Type B pancreatic cell (in vitro differentiated cells): ENCODE data around the gene NMNAT1. TPM values are rescaled to one million over a fixed set of nuclear protein-coding genes. Genes with fewer than 3 reads are reported as not detected.
"Not testable (repeated sequence)": the region's sequence is repeated elsewhere in the genome, so short reads cannot be mapped to it uniquely, and the experiment has no call there.

ENCODE experiments used
- DNase-seq: peaks from one replicate; pipeline ENCODE4 v3.0.0; 2021; ENCODE audit warnings: mixed read lengths; ENCODE audit not compliant: unreplicated experiment; ENCODE audit errors: extremely low spot score
- H3K27ac Mint-ChIP-seq: 2 replicates; pipeline ENCODE4 v1.8.0; 2021; ENCODE audit warnings: mild to moderate bottlenecking, mixed read lengths
- H3K27me3 Mint-ChIP-seq: 2 replicates; pipeline ENCODE4 v1.8.0; 2021; ENCODE audit warnings: mixed read lengths
- H3K36me3 Mint-ChIP-seq: 2 replicates; pipeline ENCODE4 v1.8.0; 2021; ENCODE audit warnings: mixed read lengths
- H3K4me1 Mint-ChIP-seq: one replicate; pipeline ENCODE4 v1.8.0; 2021; ENCODE audit warnings: mixed read lengths; ENCODE audit not compliant: unreplicated experiment
- H3K4me3 Mint-ChIP-seq: 2 replicates; pipeline ENCODE4 v1.8.0; 2021; ENCODE audit warnings: mild to moderate bottlenecking, mixed read lengths
- H3K9me3 Mint-ChIP-seq: 2 replicates; pipeline ENCODE4 v1.8.0; 2021; ENCODE audit warnings: mixed read lengths
- total RNA-seq: library from RNA; stranded (reverse); gene quantifications from 2 replicates; pipeline ENCODE4 v1.2.1, GENCODE V29; 2021; ENCODE audit warnings: low replicate concordance
- TF ChIP-seq, protein P1 (sequence below): fragments of 200-600 bp; sonication (generic); conservative IDR thresholded peaks from 2 replicates; pipeline ENCODE4 v1.5.0; 2021; ENCODE audit warnings: antibody characterized with exemption, mild to moderate bottlenecking

NMNAT1 gene
- total RNA-seq, 1 donor from 2014 or later, result 12.7 TPM

DNA sequence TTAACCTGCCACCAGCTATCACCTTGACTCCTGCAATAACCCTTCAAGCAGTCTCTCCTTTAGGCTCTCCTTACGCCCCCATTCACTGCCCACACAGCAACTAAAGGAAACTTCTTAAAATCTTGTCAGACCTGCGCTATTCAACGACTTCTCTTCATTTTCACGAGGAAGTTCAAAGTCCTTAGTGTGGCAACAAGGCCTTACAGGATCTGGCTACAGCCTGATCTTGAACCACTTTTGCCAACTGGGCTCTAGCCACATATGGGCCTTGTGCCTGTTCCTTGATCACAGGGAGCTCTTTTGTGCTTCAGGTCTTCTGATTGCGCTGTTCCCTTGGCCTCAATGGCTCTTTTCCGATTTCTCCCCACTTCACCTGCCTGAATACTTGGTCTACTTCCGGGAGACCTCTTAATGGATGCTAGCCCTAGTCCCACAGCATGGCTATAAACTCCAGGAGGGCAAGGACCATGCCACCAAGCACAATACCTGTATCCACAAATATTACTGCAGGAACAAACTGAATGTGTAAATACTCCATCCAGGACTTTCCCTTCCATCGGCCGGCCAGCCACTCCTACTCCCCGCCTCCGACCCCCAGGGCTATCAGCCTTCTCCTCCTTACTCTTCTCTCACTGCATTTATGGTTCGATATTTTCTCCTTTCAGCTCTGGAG is 30.9 kb upstream of the NMNAT1 start:
- no peaks in the 10 kb centered on the region for H3K9me3 Mint-ChIP-seq
- H3K27me3 Mint-ChIP-seq, result no peaks in the 10 kb centered on the region
- H3K36me3 Mint-ChIP-seq, result peaks cover 9% of the 10 kb centered on the region
- H3K4me3 Mint-ChIP-seq, result peak overlapping the region; percentile 81
- H3K27ac Mint-ChIP-seq, result peak overlapping the region; percentile 79
- TF ChIP-seq, protein P1, sequence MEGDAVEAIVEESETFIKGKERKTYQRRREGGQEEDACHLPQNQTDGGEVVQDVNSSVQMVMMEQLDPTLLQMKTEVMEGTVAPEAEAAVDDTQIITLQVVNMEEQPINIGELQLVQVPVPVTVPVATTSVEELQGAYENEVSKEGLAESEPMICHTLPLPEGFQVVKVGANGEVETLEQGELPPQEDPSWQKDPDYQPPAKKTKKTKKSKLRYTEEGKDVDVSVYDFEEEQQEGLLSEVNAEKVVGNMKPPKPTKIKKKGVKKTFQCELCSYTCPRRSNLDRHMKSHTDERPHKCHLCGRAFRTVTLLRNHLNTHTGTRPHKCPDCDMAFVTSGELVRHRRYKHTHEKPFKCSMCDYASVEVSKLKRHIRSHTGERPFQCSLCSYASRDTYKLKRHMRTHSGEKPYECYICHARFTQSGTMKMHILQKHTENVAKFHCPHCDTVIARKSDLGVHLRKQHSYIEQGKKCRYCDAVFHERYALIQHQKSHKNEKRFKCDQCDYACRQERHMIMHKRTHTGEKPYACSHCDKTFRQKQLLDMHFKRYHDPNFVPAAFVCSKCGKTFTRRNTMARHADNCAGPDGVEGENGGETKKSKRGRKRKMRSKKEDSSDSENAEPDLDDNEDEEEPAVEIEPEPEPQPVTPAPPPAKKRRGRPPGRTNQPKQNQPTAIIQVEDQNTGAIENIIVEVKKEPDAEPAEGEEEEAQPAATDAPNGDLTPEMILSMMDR, result no peak
- H3K4me1 Mint-ChIP-seq, result peaks cover 46% of the 10 kb centered on the region
- no peak for DNase-seq

DNA sequence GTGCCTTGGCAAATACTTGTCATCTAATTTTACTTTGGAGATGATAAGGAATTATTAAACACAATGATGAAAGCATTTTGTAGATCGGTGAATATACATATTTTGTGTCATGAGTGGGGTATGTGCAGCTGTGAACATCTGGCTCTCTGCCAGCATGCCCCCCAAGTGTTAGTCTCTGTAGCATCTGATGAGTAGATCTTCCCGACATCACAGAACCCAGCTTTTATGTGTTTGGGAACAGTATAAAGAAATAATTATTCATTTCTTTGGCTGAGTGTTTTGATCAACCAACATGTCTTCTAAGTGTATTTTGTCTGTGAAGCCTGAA is 28.7 kb upstream of the NMNAT1 start:
- Mint-ChIP-seq H3K9me3 (no peaks in the 10 kb centered on the region), H3K27ac (no peak overlapping the region), H3K36me3 (no peaks in the 10 kb centered on the region), H3K27me3 (no peaks in the 10 kb centered on the region), H3K4me3 (peak overlapping the region; percentile 43), H3K4me1 (peaks cover 37% of the 10 kb centered on the region)
- TF ChIP-seq, protein P1, result no peak
- DNase-seq, result no peak

DNA sequence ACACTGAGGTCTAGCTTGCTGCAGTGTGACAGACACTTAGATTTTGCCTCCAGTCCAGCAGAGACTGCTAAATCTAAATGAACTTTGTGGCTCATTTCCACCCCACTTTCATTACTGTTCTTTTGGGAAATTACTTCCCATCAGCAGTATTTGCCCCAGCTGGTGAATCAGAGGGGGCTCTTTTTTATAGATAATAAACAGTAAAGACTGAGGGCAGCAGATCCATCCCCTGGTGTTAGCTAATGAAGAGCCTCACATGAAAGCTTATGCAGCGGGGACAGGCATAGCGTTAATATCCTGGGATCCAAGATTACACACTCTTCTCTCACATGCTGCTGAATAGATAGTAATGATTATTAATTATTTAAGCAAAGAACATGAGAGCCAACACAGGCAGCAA is 26.8 kb upstream of the NMNAT1 start:
- DNase-seq, result no peak
- no peaks in the 10 kb centered on the region for H3K9me3 Mint-ChIP-seq
- H3K36me3 Mint-ChIP-seq, result no peaks in the 10 kb centered on the region
- no peaks in the 10 kb centered on the region for H3K27me3 Mint-ChIP-seq
- TF ChIP-seq, protein P1, result no peak
- no peak overlapping the region for H3K4me3 Mint-ChIP-seq
- peaks cover 29% of the 10 kb centered on the region for H3K4me1 Mint-ChIP-seq
- no peak overlapping the region for H3K27ac Mint-ChIP-seq

DNA sequence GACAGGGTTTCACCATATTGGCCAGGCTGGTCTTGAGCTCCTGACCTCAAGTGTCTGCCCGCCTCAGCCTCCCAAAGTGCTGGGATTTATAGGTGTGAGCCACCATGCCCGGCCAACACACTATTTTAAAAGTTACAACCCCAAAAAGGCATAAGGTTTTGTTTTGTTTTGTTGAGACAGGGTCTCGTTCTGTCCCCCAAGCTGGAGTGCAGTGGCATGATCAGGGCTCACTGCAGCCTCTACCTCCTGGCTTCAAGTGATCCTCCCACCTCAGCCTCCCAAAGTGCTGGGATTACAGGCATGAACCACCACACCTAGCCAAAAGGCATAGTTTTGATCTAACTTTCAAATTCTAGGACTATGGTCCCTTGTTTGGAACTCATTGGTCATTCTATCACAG is 25.8 kb upstream of the NMNAT1 start:
- H3K27me3 Mint-ChIP-seq, H3K27ac Mint-ChIP-seq, H3K36me3 Mint-ChIP-seq, H3K9me3 Mint-ChIP-seq, DNase-seq, H3K4me3 Mint-ChIP-seq: not testable (repeated sequence)
- peaks cover 29% of the 10 kb centered on the region for H3K4me1 Mint-ChIP-seq

DNA sequence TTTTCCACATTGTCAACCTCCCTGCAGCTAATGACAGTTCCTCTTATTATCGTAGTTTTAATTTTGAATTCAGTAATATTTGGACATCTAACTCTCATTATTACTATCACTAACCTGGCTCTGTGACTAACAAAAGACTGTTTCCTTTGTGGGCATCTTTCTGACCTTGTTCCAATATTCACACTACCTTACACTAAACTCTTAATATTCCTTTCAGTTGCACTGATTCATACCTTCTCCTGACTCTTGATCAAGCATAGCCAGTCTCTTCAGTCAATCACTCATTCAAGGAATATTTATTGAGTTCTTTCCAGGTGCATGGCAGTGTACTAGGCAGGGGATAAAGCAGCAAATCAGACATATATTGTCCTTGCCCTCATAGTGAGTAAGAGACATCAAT is 25.4 kb upstream of the NMNAT1 start:
- no peaks in the 10 kb centered on the region for H3K9me3 Mint-ChIP-seq
- no peaks in the 10 kb centered on the region for H3K36me3 Mint-ChIP-seq
- H3K27ac Mint-ChIP-seq, result no peak overlapping the region
- no peaks in the 10 kb centered on the region for H3K27me3 Mint-ChIP-seq
- peaks cover 29% of the 10 kb centered on the region for H3K4me1 Mint-ChIP-seq
- H3K4me3 Mint-ChIP-seq, result no peak overlapping the region
- TF ChIP-seq, protein P1, result no peak
- no peak for DNase-seq

DNA sequence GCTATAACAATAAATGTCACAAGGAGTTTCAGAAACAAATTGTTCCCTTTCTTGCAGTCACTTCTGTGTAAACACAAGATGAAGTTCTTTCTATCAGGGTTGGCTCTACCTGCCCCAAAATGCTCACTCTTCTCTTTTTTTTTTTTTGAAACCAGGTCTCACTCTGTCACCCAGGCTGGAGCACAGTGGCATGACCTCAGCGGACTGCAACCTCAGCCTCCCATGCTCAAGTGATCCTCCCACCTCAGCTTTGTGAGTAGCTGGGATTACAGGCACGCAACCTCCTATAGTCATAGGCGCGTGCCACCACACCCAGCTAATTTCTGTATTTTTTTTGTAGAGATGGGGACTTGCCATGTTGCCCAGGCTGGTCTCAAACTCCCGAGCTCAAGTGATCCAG is 22.7 kb upstream of the NMNAT1 start:
- no peak overlapping the region for H3K4me3 Mint-ChIP-seq
- no peak overlapping the region for H3K27ac Mint-ChIP-seq
- TF ChIP-seq, protein P1, result no peak
- no peak for DNase-seq
- H3K4me1 Mint-ChIP-seq, result peaks cover 18% of the 10 kb centered on the region
- H3K27me3 Mint-ChIP-seq, result no peaks in the 10 kb centered on the region
- no peaks in the 10 kb centered on the region for H3K36me3 Mint-ChIP-seq
- H3K9me3 Mint-ChIP-seq, result no peaks in the 10 kb centered on the region
